Neural progenitor cell (in vitro differentiated cells): ENCODE data around the gene OR12D1.

Source experiments
- CTCF ChIP-seq: fragments of 200-600 bp; sonication (generic); IDR thresholded peaks from 2 replicates; pipeline ENCODE4 v1.5.1; 2017; ENCODE audit warnings: antibody characterized with exemption, mild to moderate bottlenecking
- EZH2 ChIP-seq: fragments of 200-600 bp; sonication (generic); IDR thresholded peaks from 2 replicates; pipeline ENCODE4 v1.6.1; 2017; ENCODE audit warnings: antibody characterized with exemption, mild to moderate bottlenecking, moderate library complexity
- EZH2phosphoT487 ChIP-seq: fragments of 200-600 bp; sonication (generic); IDR thresholded peaks from 2 replicates; pipeline ENCODE4 v1.6.1; 2017; ENCODE audit warnings: antibody characterized with exemption

DNA sequence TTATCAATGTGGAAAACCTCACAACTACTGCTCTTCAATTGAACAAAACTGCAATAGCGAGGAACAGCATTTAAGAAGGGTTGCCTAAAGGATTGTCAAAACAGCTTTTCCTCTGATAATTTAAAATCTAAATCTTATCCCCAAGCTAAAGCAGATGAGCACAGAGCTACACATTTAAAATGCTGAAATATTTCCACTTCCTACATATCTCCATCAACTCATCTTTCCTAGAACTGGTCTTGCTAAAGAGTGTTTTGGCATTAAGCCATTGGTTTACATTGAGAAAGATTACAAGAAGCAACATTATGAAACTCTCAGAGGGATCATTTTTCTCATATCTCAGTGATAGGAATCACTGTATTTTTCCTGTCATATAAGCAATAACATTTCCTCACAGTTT is 28.0 kb downstream of the OR12D1 start:
- no peak for TF ChIP-seq EZH2
- TF ChIP-seq CTCF, result no peak
- no peak for TF ChIP-seq EZH2phosphoT487
